ENCODE results near the gene PDCD1LG2. TPM values are rescaled to one million over a fixed set of nuclear protein-coding genes. Genes with fewer than 3 reads are reported as not detected.
A peak's percentile ranks its signal among the peaks of the same experiment; 100 is the strongest.

PDCD1LG2 gene
- total RNA-seq, 1 donor from 2014 or later: 3.2 TPM

DNA sequence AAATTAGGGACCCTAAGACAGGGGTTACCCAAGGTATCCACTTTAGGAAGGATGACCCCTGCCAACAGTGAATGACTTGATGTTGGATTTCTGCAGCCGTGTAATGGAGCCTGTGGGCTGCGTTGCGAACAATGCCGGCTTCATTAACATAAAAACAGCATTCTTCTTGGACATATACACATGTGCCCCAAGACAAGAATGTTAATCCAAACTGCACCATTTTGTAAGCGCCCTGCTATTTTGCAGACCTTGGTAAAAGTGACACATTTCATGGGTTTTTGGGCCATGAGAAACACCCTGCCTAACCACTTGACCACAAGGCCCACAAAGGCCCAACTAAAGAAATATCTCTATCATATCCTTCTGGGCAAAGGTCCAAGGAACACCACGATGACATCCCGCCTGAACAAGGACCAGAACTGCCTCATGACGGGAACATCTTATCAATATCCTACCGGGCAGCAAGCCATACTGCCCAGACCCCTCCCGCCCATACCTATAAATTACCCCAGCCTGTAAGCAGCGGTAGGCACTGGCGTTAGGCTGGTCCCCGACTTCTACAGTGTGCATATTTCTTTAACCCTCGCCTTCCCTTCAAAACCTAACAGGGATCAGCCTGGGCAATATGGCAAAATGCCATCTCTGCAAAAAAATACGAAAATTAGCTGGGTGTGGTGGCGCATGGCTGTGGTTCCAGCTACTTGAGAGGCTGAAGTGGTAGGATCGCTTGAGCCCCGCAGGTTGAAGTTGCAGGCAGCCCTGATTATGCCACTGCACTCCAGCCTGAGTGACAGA is 9.7 kb upstream of the PDCD1LG2 start:
- Histone ChIP-seq H3K4me3 (ENCODE audit: low read depth, low read length) (no peak overlapping the region), H3K36me3 (ENCODE audit: control insufficient read depth, insufficient read depth, low read length) (no peaks in the 10 kb centered on the region), H3K27me3 (ENCODE audit: control insufficient read depth, insufficient read depth, low read length) (no peaks in the 10 kb centered on the region)
- TF ChIP-seq, protein P1, sequence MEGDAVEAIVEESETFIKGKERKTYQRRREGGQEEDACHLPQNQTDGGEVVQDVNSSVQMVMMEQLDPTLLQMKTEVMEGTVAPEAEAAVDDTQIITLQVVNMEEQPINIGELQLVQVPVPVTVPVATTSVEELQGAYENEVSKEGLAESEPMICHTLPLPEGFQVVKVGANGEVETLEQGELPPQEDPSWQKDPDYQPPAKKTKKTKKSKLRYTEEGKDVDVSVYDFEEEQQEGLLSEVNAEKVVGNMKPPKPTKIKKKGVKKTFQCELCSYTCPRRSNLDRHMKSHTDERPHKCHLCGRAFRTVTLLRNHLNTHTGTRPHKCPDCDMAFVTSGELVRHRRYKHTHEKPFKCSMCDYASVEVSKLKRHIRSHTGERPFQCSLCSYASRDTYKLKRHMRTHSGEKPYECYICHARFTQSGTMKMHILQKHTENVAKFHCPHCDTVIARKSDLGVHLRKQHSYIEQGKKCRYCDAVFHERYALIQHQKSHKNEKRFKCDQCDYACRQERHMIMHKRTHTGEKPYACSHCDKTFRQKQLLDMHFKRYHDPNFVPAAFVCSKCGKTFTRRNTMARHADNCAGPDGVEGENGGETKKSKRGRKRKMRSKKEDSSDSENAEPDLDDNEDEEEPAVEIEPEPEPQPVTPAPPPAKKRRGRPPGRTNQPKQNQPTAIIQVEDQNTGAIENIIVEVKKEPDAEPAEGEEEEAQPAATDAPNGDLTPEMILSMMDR (IDR thresholded peaks at IDR 0.05; ENCODE audit: insufficient read depth, low read length, poor library complexity, severe bottlenecking): no peak
- no peak for DNase-seq (ENCODE audit: low read depth)

DNA sequence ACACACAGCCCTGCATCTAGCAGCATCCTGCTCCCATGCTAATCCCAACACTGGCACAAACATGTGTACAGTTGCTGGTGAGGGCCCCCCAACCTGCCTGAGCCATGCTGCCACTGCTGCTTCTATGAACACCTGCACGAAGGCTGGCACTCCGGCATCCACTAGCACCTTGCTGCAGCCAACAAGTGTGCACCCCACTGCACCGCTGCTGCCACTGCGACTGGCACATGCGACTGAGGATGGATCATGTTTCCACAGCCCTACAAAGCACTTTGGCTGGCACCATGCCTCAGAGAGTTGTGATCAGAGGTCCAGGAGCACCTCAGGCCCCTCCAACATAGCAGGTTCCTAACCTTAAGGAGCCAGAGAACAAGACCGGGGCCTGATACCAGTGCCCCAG is 7.8 kb upstream of the PDCD1LG2 start:
- Histone ChIP-seq H3K4me3 (ENCODE audit: low read depth, low read length) (no peak overlapping the region), H3K36me3 (ENCODE audit: control insufficient read depth, insufficient read depth, low read length) (no peaks in the 10 kb centered on the region), H3K27me3 (ENCODE audit: control insufficient read depth, insufficient read depth, low read length) (no peaks in the 10 kb centered on the region)
- no peak for DNase-seq (ENCODE audit: low read depth)
- TF ChIP-seq, protein P1 (IDR thresholded peaks at IDR 0.05; ENCODE audit: insufficient read depth, low read length, poor library complexity, severe bottlenecking): no peak

GRCh38 chr9:5509573-5509972 is 758 bp upstream of the PDCD1LG2 start:
- Histone ChIP-seq H3K27me3 (ENCODE audit: control insufficient read depth, insufficient read depth, low read length) (no peaks in the 10 kb centered on the region), H3K36me3 (ENCODE audit: control insufficient read depth, insufficient read depth, low read length) (no peaks in the 10 kb centered on the region), H3K4me3 (ENCODE audit: low read depth, low read length) (no peak overlapping the region)
- TF ChIP-seq, protein P1 (IDR thresholded peaks at IDR 0.05; ENCODE audit: insufficient read depth, low read length, poor library complexity, severe bottlenecking): no peak
- peak; percentile 92 for DNase-seq (ENCODE audit: low read depth)

- Histone ChIP-seq H3K27me3 (ENCODE audit: control insufficient read depth, insufficient read depth, low read length) (no peaks in the 10 kb centered on the region), H3K36me3 (ENCODE audit: control insufficient read depth, insufficient read depth, low read length) (no peaks in the 10 kb centered on the region), H3K4me3 (ENCODE audit: low read depth, low read length) (no peak overlapping the region)
- no peak for DNase-seq (ENCODE audit: low read depth)
- TF ChIP-seq, protein P1 (IDR thresholded peaks at IDR 0.05; ENCODE audit: insufficient read depth, low read length, poor library complexity, severe bottlenecking): no peak
Observed at GRCh38 chr9:5510989-5511388, 658 bp downstream of the PDCD1LG2 start.

DNA sequence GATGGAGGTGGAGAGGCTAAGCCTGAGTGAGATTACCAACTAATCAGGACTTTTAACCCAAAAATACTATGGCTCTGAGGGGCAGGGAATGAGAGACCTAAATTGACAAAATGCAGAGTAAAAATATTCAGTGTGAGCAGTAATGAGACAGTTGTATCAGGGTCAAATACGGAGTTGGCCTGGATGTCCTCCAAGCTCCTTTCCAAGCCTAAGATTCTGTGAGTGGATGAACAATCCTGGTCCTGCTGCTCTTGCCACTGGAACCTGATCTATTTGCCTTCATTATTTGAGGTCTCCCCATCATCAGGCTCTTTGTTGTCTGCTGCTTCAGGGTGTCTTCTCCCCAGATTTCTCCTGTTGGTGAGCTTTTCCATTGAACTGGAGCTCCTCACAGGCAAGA is 1.1 kb downstream of the PDCD1LG2 start:
- no peak overlapping the region for H3K4me3 ChIP-seq (ENCODE audit: low read depth, low read length)
- DNase-seq (ENCODE audit: low read depth): no peak
- TF ChIP-seq, protein P1 (IDR thresholded peaks at IDR 0.05; ENCODE audit: insufficient read depth, low read length, poor library complexity, severe bottlenecking): no peak

More for the DNA sequence above, 1.1 kb downstream of the PDCD1LG2 start:
- Histone ChIP-seq H3K36me3 (ENCODE audit: control insufficient read depth, insufficient read depth, low read length) (no peaks in the 10 kb centered on the region), H3K27me3 (ENCODE audit: control insufficient read depth, insufficient read depth, low read length) (no peaks in the 10 kb centered on the region)

All from kidney epithelial cell (primary cell).